Common myeloid progenitor, CD34-positive (primary cell): ENCODE measurements around the gene ZNFX1.

Experiments used
- CTCF ChIA-PET: fragments of 350-600 bp; sonication (Branson Sonifier 250); formaldehyde crosslinking; loops from one replicate; lab custom pipeline; 2021; ENCODE audit warnings: antibody characterized with exemption; lab: Charles Lee
- POLR2A ChIA-PET: fragments of 350-600 bp; sonication (Branson Sonifier 250); formaldehyde crosslinking; loops from one replicate; lab custom pipeline; 2021; ENCODE audit warnings: antibody characterized with exemption; lab: Charles Lee
- DNase-seq, 3 donors: peaks; one replicate each; pipeline versions ENCODE4 v3.0.0 to v3.0.0-alpha.2; 2013
- H3K27ac ChIP-seq, 2 experiments: 1 replicate in 1 of 2; 2 replicates in 1 of 2; pipeline ENCODE4 v1.7.0; 2013; ENCODE audit warnings: inconsistent platforms in 2 of 2, low read length in 2 of 2, mild to moderate bottlenecking in 2 of 2, low read depth in 1 of 2, moderate library complexity in 1 of 2; ENCODE audit not compliant: severe bottlenecking in 2 of 2, insufficient read depth in 1 of 2, poor library complexity in 1 of 2
- H3K27me3 ChIP-seq, 5 experiments: replicated peaks in 2 of 5; 1 replicate in 3 of 5; 2 replicates in 2 of 5; pipeline versions ENCODE4 v1.6.1 to v1.7.0; 2013; ENCODE audit warnings: low read length in 4 of 5, mild to moderate bottlenecking in 2 of 5, moderate library complexity in 2 of 5, inconsistent platforms in 1 of 5; ENCODE audit not compliant: insufficient read depth in 5 of 5, control insufficient read depth in 4 of 5
- H3K36me3 ChIP-seq, 4 experiments: 1 replicate in 2 of 4; 2 replicates in 2 of 4; pipeline versions ENCODE4 v1.6.1 to v1.7.0; 2013; ENCODE audit warnings: low read length in 3 of 4, control low read depth in 1 of 4, mild to moderate bottlenecking in 1 of 4; ENCODE audit not compliant: control insufficient read depth in 4 of 4, insufficient read depth in 4 of 4
- H3K4me1 ChIP-seq, 4 experiments: 1 replicate in 3 of 4; 2 replicates in 1 of 4; pipeline versions ENCODE4 v1.6.1 to v1.7.1; 2013; ENCODE audit warnings: low read length in 3 of 4, mild to moderate bottlenecking in 3 of 4, control low read depth in 1 of 4, inconsistent platforms in 1 of 4, moderate library complexity in 1 of 4; ENCODE audit not compliant: control insufficient read depth in 4 of 4, insufficient read depth in 4 of 4; ENCODE audit errors: control extremely low read depth in 1 of 4
- H3K4me3 ChIP-seq, 7 experiments: 1 replicate in 4 of 7; 2 replicates in 3 of 7; pipeline versions ENCODE4 v1.5.1 to v1.7.0; 2013; ENCODE audit warnings: mild to moderate bottlenecking in 7 of 7, low read length in 6 of 7, moderate library complexity in 6 of 7, inconsistent platforms in 2 of 7, low read depth in 2 of 7, control low read depth in 1 of 7; ENCODE audit not compliant: insufficient read depth in 4 of 7, control insufficient read depth in 1 of 7; ENCODE audit errors: extremely low read depth in 1 of 7
- H3K9me3 ChIP-seq, 5 experiments: 1 replicate in 4 of 5; 2 replicates in 1 of 5; pipeline versions ENCODE4 v1.6.1 to v1.7.1; 2013; ENCODE audit warnings: low read length in 4 of 5, mild to moderate bottlenecking in 2 of 5, inconsistent platforms in 1 of 5, low read depth in 1 of 5, moderate library complexity in 1 of 5; ENCODE audit not compliant: control insufficient read depth in 4 of 5, insufficient read depth in 2 of 5; ENCODE audit errors: control extremely low read depth in 1 of 5
- WGBS: methylation state at CpG from one replicate; pipeline ENCODE4 v1.1.5; 2013; ENCODE audit not compliant: insufficient coverage; 5-methylcytosine and 5-hydroxymethylcytosine counted together

Gene ZNFX1

GRCh38 chr20:49276161-49276960 lies 1.5 kb downstream of the ZNFX1 start:
- Histone ChIP-seq H3K27me3 (no peaks in the 10 kb centered on the region), H3K4me1 (peaks cover 10 to 37% (median 24%) of the 10 kb centered on the region in 4 experiments), H3K27ac (peak overlapping the region; percentile 89 to 97), H3K9me3 (peaks cover 7 to 21% (median 18%) of the 10 kb centered on the region in 5 experiments), H3K36me3 (peaks cover 22 to 57% (median 39%) of the 10 kb centered on the region in 4 experiments), H3K4me3 (peak overlapping the region in 6 of 7 experiments; percentile 81 to 98 (median 92))
- 20% methylated on average over 1 of the region's 3 CpGs for WGBS
- ChIA-PET CTCF (interaction anchor here (0.6 to 2.6 kb wide), 8 partner anchors 8 to 119 kb away, joined by 3 to 14 read pairs (median 4); no protein-coding TSS in a partner anchor), POLR2A (interaction anchor here (0.6 to 1.4 kb wide), 4 partner anchors 9 to 251 kb away, joined by 3 to 4 read pairs (median 4); no protein-coding TSS in a partner anchor)
- peak; percentile 58 to 89 (median 86) for DNase-seq

DNA sequence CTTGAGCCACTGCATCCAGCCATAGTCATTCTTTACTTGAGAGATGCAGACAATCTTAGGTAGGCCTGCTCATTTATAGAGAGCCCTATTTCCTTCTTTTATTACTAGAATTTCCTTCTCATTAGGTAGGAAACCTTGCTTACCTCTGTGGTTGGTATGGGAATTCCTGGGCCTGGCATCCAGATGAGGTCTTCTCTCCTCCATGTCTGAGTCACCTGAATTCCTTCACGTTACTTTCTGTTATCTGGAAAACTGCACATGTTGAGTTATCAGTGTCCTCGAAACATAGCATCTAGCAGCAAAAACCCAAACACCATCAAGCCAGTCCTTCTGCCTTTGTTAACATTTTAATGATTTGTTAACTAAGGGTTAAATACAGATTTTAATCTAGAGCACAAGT lies 2.2 kb downstream of the ZNFX1 start:
- no CpG with 5 or more reads among the region's 2 CpGs for WGBS
- peaks cover 10 to 37% (median 24%) of the 10 kb centered on the region in 4 experiments for H3K4me1 ChIP-seq
- no peak for DNase-seq
- H3K27me3 ChIP-seq = no peaks in the 10 kb centered on the region
- H3K4me3 ChIP-seq = peak overlapping the region in 1 of 7 experiments; percentile 90
- H3K27ac ChIP-seq = peak overlapping the region in 1 of 2 experiments; percentile 34
- H3K9me3 ChIP-seq = peaks cover 5 to 14% (median 11%) of the 10 kb centered on the region in 5 experiments
- ChIA-PET CTCF (interaction anchor here (0.9 to 2.6 kb wide), 4 partner anchors 16 to 47 kb away, joined by 3 to 14 read pairs (median 9); no protein-coding TSS in a partner anchor), POLR2A (interaction anchor here (0.6 to 1.4 kb wide), 3 partner anchors 8 to 252 kb away, joined by 3 to 4 read pairs (median 3); no protein-coding TSS in a partner anchor)
- peaks cover 17 to 57% (median 39%) of the 10 kb centered on the region in 4 experiments for H3K36me3 ChIP-seq

- DNase-seq = no peak
- Histone ChIP-seq H3K27ac (peak overlapping the region in 1 of 2 experiments; percentile 34), H3K4me1 (peaks cover 10 to 37% (median 24%) of the 10 kb centered on the region in 4 experiments), H3K27me3 (no peaks in the 10 kb centered on the region), H3K36me3 (peaks cover 18 to 57% (median 38%) of the 10 kb centered on the region in 4 experiments), H3K4me3 (no peak overlapping the region), H3K9me3 (peaks cover 3 to 10% (median 7%) of the 10 kb centered on the region in 5 experiments)
- CTCF ChIA-PET = interaction anchor here (0.8 to 2.6 kb wide), 3 partner anchors 28 to 48 kb away, joined by 3 to 14 read pairs (median 10); no protein-coding TSS in a partner anchor
- POLR2A ChIA-PET = no interaction called here
- 100% methylated on average over 2 of the region's 4 CpGs for WGBS
These were observed 2.6 kb downstream of the ZNFX1 start for GRCh38 chr20:49275216-49275615.

DNA sequence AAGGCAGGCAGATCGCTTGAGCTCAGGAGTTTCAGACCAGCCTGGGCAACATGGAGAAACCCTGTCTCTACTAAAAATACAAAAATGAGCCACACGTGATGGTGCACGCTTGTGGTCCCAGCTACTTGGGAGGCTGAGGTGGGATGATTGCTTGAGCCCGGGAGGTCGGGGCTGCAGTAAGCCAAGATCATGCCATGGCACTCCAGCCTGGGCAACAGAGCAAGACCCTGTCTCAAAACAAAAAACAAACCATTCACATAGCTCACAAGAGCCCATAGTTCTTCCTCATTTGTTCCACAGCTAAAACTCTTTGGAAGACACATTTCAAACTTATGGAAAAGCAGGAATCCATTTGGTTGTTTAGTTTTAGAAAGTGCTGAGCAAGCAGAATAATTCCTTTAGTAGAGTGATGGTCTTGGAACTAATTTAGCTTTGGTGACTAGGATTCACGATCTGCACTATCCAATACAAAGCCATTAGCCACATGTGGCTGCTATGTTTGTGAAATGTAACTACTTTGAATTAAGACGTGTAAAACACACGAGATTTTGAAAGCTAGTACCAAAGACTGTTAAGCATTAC lies 4.1 kb downstream of the ZNFX1 start:
- H3K27me3 ChIP-seq = no peaks in the 10 kb centered on the region
- WGBS = 96% methylated on average over 4 of the region's 8 CpGs
- CTCF ChIA-PET = interaction anchor here (1.0 to 1.5 kb wide), 4 partner anchors 8 to 48 kb away, joined by 3 to 4 read pairs (median 3); no protein-coding TSS in a partner anchor
- peaks cover 15 to 57% (median 36%) of the 10 kb centered on the region in 4 experiments for H3K36me3 ChIP-seq
- H3K9me3 ChIP-seq = peaks cover 0 to 5% (median 0%) of the 10 kb centered on the region in 5 experiments
- POLR2A ChIA-PET = no interaction called here
- no peak for DNase-seq
- H3K4me1 ChIP-seq = peaks cover 10 to 23% (median 15%) of the 10 kb centered on the region in 4 experiments
- H3K4me3 ChIP-seq = no peak overlapping the region
- H3K27ac ChIP-seq = no peak overlapping the region

DNA sequence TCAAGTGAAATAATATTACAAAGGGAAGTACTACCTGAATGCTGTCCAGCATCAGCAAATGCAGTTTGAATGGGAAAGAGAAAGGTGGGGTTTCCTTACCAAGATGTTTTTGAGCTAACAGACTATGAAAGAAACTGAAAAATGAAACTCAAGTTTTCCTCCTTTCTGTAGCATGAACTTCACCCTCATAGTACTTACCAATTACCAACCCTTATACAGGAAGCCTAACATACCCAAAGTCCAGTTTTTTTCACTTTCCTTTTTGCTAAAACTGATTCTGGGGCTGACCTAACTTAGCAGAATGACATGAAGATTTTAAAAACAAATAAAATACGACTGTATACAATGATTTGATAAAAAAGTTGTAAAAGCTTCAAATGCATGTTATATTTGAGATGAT lies 5.2 kb downstream of the ZNFX1 start:
- ChIA-PET CTCF (interaction anchor here (0.6 to 1.5 kb wide), 3 partner anchors 10 to 35 kb away, joined by 3 to 4 read pairs (median 3); no protein-coding TSS in a partner anchor), POLR2A (no interaction called here)
- no CpG with 5 or more reads among the region's 1 CpG for WGBS

GRCh38 chr20:49270736-49271135 lies 7.1 kb downstream of the ZNFX1 start:
- Histone ChIP-seq H3K9me3 (peaks cover 0 to 5% (median 0%) of the 10 kb centered on the region in 5 experiments), H3K4me3 (no peak overlapping the region), H3K27me3 (no peaks in the 10 kb centered on the region), H3K4me1 (peaks cover 2 to 12% (median 3%) of the 10 kb centered on the region in 4 experiments), H3K27ac (no peak overlapping the region), H3K36me3 (peaks cover 19 to 61% (median 42%) of the 10 kb centered on the region in 4 experiments)
- ChIA-PET POLR2A (interaction anchor here (0.7 kb wide), 1 partner anchor 51 kb away, joined by 3 read pairs; no protein-coding TSS in a partner anchor), CTCF (interaction anchor here (0.5 kb wide), 1 partner anchor 108 kb away, joined by 3 read pairs; no protein-coding TSS in a partner anchor)
- no peak for DNase-seq
- WGBS = 93% methylated on average over 5 of the region's 5 CpGs

More for the DNA sequence above, 5.2 kb downstream of the ZNFX1 start:
- no peak overlapping the region for H3K27ac ChIP-seq
- peaks cover 0 to 5% (median 0%) of the 10 kb centered on the region in 5 experiments for H3K9me3 ChIP-seq
- no peaks in the 10 kb centered on the region for H3K27me3 ChIP-seq
- peaks cover 15 to 59% (median 39%) of the 10 kb centered on the region in 4 experiments for H3K36me3 ChIP-seq
- H3K4me3 ChIP-seq = no peak overlapping the region
- no peak for DNase-seq
- peaks cover 10 to 22% (median 14%) of the 10 kb centered on the region in 4 experiments for H3K4me1 ChIP-seq
